Measurements from ENCODE around the gene ADAM22. TPM values are rescaled to one million over a fixed set of nuclear protein-coding genes. Genes with fewer than 3 reads are reported as not detected.

Gene ADAM22
- polyA plus RNA-seq, 1 donor from 2014 or later = 46.3 TPM

DNA sequence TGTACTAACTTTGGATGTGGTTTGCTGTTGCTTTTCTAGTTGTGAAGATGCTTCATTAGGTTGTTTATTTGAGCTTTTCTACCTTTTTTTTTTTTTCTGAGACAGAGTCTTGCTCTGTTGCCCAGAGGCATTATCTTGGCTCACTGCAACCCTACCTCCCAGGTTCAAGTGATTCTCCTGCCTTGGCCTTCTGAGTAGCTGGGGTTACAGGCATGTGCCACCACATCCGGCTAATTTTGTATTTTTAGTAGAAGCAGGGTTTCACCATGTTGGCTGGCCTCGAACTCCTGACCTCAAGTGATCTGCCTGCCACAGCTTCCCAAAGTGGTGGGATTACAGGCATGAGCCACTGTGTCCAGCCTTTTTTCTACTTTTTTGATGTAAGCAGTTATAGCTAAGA, 93.7 kb downstream of the ADAM22 start:
- Histone ChIP-seq H3K27ac (ENCODE audit: low read length) (no peak overlapping the region), H3K27me3 (ENCODE audit: insufficient read depth, low read depth, low read length) (no peaks in the 10 kb centered on the region), H4K20me1 (ENCODE audit: insufficient read depth) (no peaks in the 10 kb centered on the region), H3K9ac (ENCODE audit: low read length) (no peak overlapping the region), H3K4me3 (ENCODE audit: low read length) (no peak overlapping the region), H3F3A (ENCODE audit: insufficient read depth, low read length, poor library complexity, severe bottlenecking) (no peaks in the 10 kb centered on the region), H3K9me2 (ENCODE audit: insufficient read depth, low read length) (no peaks in the 10 kb centered on the region), H3K4me2 (ENCODE audit: low read length) (no peak overlapping the region), H3K36me3 (ENCODE audit: insufficient read depth, low read length) (no peaks in the 10 kb centered on the region), H3K79me2 (replicated peaks; ENCODE audit: insufficient read depth, low read length) (no peaks in the 10 kb centered on the region), H3K9me3 (ENCODE audit: low read length) (no peaks in the 10 kb centered on the region), H2AFZ (ENCODE audit: low read depth, low read length) (no peak overlapping the region)
- TF ChIP-seq SMC3 (conservative IDR thresholded peaks at IDR 0.05; ENCODE audit: poor library complexity) (no peak), EZH2 (IDR thresholded peaks at IDR 0.05; ENCODE audit: borderline replicate concordance, insufficient read depth, low read length, poor library complexity, severe bottlenecking) (no peak), MXI1 (conservative IDR thresholded peaks at IDR 0.05; ENCODE audit: poor library complexity, severe bottlenecking) (no peak), TAF1 (IDR thresholded peaks at IDR 0.05; ENCODE audit: low read depth) (no peak), POLR2AphosphoS5 (IDR thresholded peaks at IDR 0.05) (no peak), RAD21 (conservative IDR thresholded peaks at IDR 0.05) (no peak), EP300 (conservative IDR thresholded peaks at IDR 0.05; ENCODE audit: poor library complexity, severe bottlenecking) (no peak)
- TF ChIP-seq, protein P1, sequence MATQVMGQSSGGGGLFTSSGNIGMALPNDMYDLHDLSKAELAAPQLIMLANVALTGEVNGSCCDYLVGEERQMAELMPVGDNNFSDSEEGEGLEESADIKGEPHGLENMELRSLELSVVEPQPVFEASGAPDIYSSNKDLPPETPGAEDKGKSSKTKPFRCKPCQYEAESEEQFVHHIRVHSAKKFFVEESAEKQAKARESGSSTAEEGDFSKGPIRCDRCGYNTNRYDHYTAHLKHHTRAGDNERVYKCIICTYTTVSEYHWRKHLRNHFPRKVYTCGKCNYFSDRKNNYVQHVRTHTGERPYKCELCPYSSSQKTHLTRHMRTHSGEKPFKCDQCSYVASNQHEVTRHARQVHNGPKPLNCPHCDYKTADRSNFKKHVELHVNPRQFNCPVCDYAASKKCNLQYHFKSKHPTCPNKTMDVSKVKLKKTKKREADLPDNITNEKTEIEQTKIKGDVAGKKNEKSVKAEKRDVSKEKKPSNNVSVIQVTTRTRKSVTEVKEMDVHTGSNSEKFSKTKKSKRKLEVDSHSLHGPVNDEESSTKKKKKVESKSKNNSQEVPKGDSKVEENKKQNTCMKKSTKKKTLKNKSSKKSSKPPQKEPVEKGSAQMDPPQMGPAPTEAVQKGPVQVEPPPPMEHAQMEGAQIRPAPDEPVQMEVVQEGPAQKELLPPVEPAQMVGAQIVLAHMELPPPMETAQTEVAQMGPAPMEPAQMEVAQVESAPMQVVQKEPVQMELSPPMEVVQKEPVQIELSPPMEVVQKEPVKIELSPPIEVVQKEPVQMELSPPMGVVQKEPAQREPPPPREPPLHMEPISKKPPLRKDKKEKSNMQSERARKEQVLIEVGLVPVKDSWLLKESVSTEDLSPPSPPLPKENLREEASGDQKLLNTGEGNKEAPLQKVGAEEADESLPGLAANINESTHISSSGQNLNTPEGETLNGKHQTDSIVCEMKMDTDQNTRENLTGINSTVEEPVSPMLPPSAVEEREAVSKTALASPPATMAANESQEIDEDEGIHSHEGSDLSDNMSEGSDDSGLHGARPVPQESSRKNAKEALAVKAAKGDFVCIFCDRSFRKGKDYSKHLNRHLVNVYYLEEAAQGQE (IDR thresholded peaks at IDR 0.05; ENCODE audit: borderline replicate concordance) = no peak
- TF ChIP-seq, protein P2, sequence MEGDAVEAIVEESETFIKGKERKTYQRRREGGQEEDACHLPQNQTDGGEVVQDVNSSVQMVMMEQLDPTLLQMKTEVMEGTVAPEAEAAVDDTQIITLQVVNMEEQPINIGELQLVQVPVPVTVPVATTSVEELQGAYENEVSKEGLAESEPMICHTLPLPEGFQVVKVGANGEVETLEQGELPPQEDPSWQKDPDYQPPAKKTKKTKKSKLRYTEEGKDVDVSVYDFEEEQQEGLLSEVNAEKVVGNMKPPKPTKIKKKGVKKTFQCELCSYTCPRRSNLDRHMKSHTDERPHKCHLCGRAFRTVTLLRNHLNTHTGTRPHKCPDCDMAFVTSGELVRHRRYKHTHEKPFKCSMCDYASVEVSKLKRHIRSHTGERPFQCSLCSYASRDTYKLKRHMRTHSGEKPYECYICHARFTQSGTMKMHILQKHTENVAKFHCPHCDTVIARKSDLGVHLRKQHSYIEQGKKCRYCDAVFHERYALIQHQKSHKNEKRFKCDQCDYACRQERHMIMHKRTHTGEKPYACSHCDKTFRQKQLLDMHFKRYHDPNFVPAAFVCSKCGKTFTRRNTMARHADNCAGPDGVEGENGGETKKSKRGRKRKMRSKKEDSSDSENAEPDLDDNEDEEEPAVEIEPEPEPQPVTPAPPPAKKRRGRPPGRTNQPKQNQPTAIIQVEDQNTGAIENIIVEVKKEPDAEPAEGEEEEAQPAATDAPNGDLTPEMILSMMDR (IDR thresholded peaks at IDR 0.05; ENCODE audit: poor library complexity, severe bottlenecking) = no peak

DNA sequence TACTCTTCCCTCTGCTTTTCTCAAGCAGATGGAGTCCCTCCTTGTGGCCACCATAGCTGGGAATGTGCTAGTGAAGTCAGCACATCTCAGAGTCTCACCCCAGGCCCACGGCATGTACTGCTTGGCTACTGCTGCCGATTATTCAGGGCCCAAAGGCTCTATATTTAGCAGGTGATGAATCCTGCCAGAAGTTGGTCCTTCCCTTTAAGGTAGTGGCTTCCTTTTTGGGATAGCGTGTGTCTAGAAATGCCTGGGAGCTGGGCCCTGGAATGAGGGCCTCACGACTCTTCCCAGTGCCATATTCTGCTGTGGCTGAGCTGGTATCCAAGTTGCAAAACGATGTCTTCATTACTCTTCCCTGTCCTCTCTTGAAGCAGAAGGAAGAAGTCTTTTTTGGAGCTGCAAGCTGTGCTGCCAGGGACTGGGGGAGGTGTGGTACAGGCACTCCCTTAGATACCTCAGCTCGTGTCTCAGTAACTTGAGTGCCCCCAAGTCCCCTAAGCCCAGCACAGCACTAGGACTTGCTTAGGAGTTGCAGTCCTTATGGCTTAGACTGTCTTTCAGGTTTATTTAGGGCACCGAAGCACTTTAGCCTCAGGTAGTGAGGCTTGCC, 100.1 kb downstream of the ADAM22 start:
- H3K27ac ChIP-seq (ENCODE audit: low read length) = no peak overlapping the region

More for the DNA sequence above, 100.1 kb downstream of the ADAM22 start:
- Histone ChIP-seq H3K9me2 (ENCODE audit: insufficient read depth, low read length) (no peaks in the 10 kb centered on the region), H3K36me3 (ENCODE audit: insufficient read depth, low read length) (no peaks in the 10 kb centered on the region), H3F3A (ENCODE audit: insufficient read depth, low read length, poor library complexity, severe bottlenecking) (no peaks in the 10 kb centered on the region), H2AFZ (ENCODE audit: low read depth, low read length) (no peak overlapping the region), H4K20me1 (ENCODE audit: insufficient read depth) (no peaks in the 10 kb centered on the region), H3K9me3 (ENCODE audit: low read length) (no peaks in the 10 kb centered on the region), H3K9ac (ENCODE audit: low read length) (no peak overlapping the region), H3K4me2 (ENCODE audit: low read length) (no peak overlapping the region), H3K4me3 (ENCODE audit: low read length) (no peak overlapping the region), H3K79me2 (replicated peaks; ENCODE audit: insufficient read depth, low read length) (no peaks in the 10 kb centered on the region), H3K27me3 (ENCODE audit: insufficient read depth, low read depth, low read length) (no peaks in the 10 kb centered on the region)
- no peak for TF ChIP-seq TAF1 (IDR thresholded peaks at IDR 0.05; ENCODE audit: low read depth)
- no peak for TF ChIP-seq SMC3 (conservative IDR thresholded peaks at IDR 0.05; ENCODE audit: poor library complexity)
- TF ChIP-seq, protein P1 (IDR thresholded peaks at IDR 0.05; ENCODE audit: borderline replicate concordance) = no peak
- TF ChIP-seq EP300 (conservative IDR thresholded peaks at IDR 0.05; ENCODE audit: poor library complexity, severe bottlenecking) = no peak
- no peak for TF ChIP-seq RAD21 (conservative IDR thresholded peaks at IDR 0.05)
- no peak for TF ChIP-seq EZH2 (IDR thresholded peaks at IDR 0.05; ENCODE audit: borderline replicate concordance, insufficient read depth, low read length, poor library complexity, severe bottlenecking)
- no peak for TF ChIP-seq MXI1 (conservative IDR thresholded peaks at IDR 0.05; ENCODE audit: poor library complexity, severe bottlenecking)
- TF ChIP-seq, protein P2 (IDR thresholded peaks at IDR 0.05; ENCODE audit: poor library complexity, severe bottlenecking) = no peak
- TF ChIP-seq POLR2AphosphoS5 (IDR thresholded peaks at IDR 0.05) = no peak
